GM18502 (cell line): ENCODE data around the gene RTBDN.

Experiments
- ATAC-seq: cut with Tn5 transposase; IDR thresholded peaks from one replicate; pipeline ENCODE4 v1.9.1; 2021; ENCODE audit warnings: mild to moderate bottlenecking; ENCODE audit not compliant: unreplicated experiment, poor library complexity

Gene RTBDN

GRCh38 chr19:12794196-12794941 is 40.0 kb downstream of the RTBDN start:
- ATAC-seq: no peak

- ATAC-seq: peak; percentile 33
Measured at GRCh38 chr19:12793290-12794195, 40.8 kb downstream of the RTBDN start.

- no peak for ATAC-seq
Measured at GRCh38 chr19:12792853-12793289, 41.5 kb downstream of the RTBDN start.

GRCh38 chr19:12792051-12792852 is 42.1 kb downstream of the RTBDN start:
- no peak for ATAC-seq

GRCh38 chr19:12791345-12792050 is 42.9 kb downstream of the RTBDN start, which contains the start of gene JUNB:
Gene JUNB (plus strand): TSS chr19:12791486. CDS start chr19:12791772, 286 bp downstream.
- peak; percentile 29 for ATAC-seq

- ATAC-seq: no peak
Measured at GRCh38 chr19:12790628-12791344, 43.6 kb downstream of the RTBDN start.

GRCh38 chr19:12789904-12790619 is 44.3 kb downstream of the RTBDN start:
- peak; percentile 39 for ATAC-seq

- no peak for ATAC-seq
Measured at GRCh38 chr19:12789098-12789903, 45.1 kb downstream of the RTBDN start.

- no peak for ATAC-seq
Measured at GRCh38 chr19:12788682-12789097, 45.7 kb downstream of the RTBDN start.

- ATAC-seq: no peak
Measured at GRCh38 chr19:12788042-12788681, 46.2 kb downstream of the RTBDN start.

GRCh38 chr19:12787458-12787857 is 46.9 kb downstream of the RTBDN start:
- ATAC-seq: no peak

GRCh38 chr19:12786952-12787351 is 47.4 kb downstream of the RTBDN start:
- ATAC-seq: no peak

GRCh38 chr19:12786141-12786870 is 48.1 kb downstream of the RTBDN start:
- ATAC-seq: no peak

GRCh38 chr19:12785431-12786031 is 48.8 kb downstream of the RTBDN start:
- no peak for ATAC-seq

- ATAC-seq: no peak
Measured at GRCh38 chr19:12784871-12785430, 49.4 kb downstream of the RTBDN start.

- no peak for ATAC-seq
Measured at GRCh38 chr19:12784394-12784870, 49.9 kb downstream of the RTBDN start.
